HG03442 (cell line): ENCODE measurements around the gene TREM2.
"Not testable (repeated sequence)": the region's sequence is repeated elsewhere in the genome, so short reads cannot be mapped to it uniquely, and the experiment has no call there.

ENCODE experiments used
- ATAC-seq: cut with Tn5 transposase; IDR thresholded peaks from one replicate; pipeline ENCODE4 v1.9.1; 2021; ENCODE audit warnings: mild to moderate bottlenecking, moderate library complexity; ENCODE audit not compliant: unreplicated experiment

TREM2 gene

DNA sequence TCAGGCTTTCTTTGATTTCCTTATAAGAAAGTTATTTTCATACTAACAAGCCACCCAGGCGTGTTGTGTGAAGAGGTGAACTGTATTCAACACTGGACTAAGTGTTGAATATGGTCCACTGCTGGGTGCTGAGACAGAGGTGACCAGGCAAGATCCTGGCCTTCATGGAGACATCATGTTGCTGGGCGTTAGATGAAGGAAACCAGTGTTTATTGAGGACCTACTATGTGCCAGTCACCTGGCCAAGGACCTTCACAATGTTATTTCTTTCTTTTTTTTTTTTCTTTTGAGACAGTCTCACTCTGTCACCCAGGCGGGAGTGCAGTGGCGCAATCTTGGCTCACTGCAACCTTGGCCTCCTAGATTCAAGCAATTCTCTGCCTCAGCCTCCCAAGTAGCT is 6.9 kb downstream of the TREM2 start:
- no peak for ATAC-seq

DNA sequence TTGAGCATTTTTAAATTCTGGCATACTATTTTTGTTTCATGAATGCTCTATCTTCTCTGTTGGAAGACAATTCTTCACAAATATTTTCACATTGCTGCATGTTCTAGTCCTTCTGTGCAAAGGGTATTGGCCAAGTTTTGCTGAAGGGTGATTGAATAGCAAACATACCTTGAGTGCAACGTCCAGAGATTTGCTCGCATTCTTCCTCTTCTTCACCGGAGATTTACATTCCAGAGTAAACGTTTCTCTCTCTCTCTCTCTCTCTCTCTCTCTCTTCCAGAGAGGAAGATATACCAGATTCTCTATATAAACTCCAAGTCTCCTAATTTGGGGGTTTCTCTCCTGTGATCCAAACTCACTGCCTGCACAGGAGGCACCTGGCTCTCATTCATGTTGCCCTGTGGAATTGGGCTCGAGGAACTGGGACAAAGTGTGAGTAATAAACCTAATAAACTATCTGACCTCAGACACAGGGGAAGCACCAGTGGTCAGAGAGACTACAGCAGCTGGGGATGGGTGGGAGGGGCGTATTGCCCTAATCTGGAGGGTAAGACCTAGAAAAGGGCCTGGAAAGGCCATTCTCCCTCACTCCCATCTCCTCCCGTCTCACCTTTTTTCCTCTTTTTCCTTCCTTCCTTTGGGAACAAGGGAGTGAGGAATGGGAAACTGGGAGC is 7.6 kb downstream of the TREM2 start:
- ATAC-seq = no peak

DNA sequence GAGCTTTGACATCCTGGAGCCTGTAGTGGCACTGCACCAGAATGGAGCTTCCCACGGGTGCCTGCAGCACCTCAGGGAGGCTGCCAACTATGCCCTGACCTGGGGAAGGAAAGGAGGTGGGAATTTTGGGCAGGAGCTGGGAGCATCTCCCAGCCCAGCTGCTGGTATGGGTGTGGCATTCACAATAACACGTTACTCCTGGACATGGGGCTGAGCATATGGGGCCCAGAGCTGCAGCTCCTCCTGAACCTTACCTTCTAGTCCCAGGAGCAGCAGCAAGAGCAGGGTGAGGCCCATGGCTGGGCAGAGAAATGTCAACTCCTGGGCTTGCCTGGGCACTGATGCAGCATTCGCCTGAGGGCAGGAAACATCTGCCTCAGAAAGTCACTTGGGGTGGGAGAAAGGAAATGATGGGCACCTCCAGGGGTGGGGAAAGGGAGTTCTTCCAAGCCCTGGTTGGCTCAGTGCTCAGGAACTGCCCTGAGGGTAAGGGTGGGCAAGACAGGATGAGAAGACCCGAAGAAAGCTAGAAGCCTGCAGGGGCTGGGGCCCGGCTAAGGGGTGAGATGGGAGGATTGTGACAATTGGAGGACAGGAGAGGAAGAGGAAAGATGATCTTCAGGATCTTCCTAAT is 8.8 kb downstream of the TREM2 start, which contains the start of gene TREML1:
Gene TREML1, minus strand, starts transcription at position 356 of the 634 bp plus-strand sequence. Its CDS starts 59 bp downstream, at position 297.
- no peak for ATAC-seq

GRCh38 chr6:41153451-41153850 is 9.5 kb downstream of the TREM2 start:
- no peak for ATAC-seq

- ATAC-seq = no peak
These were observed 12.2 kb downstream of the TREM2 start for GRCh38 chr6:41150671-41151070.

GRCh38 chr6:41147917-41148316 is 15.0 kb downstream of the TREM2 start:
- ATAC-seq = no peak

GRCh38 chr6:41136911-41137310 is 26.0 kb downstream of the TREM2 start:
- ATAC-seq = no peak

GRCh38 chr6:41135062-41135832 is 27.7 kb downstream of the TREM2 start:
- no peak for ATAC-seq

GRCh38 chr6:41132254-41132653 is 30.7 kb downstream of the TREM2 start:
- no peak for ATAC-seq

- no peak for ATAC-seq
These were observed 37.6 kb downstream of the TREM2 start for GRCh38 chr6:41125282-41125681.

- ATAC-seq = no peak
These were observed 40.0 kb downstream of the TREM2 start for GRCh38 chr6:41122918-41123317.

GRCh38 chr6:41122373-41122772 is 40.5 kb downstream of the TREM2 start:
- ATAC-seq = no peak

GRCh38 chr6:41120058-41120457 is 42.9 kb downstream of the TREM2 start:
- ATAC-seq = no peak

GRCh38 chr6:41119508-41119907 is 43.4 kb downstream of the TREM2 start:
- no peak for ATAC-seq

DNA sequence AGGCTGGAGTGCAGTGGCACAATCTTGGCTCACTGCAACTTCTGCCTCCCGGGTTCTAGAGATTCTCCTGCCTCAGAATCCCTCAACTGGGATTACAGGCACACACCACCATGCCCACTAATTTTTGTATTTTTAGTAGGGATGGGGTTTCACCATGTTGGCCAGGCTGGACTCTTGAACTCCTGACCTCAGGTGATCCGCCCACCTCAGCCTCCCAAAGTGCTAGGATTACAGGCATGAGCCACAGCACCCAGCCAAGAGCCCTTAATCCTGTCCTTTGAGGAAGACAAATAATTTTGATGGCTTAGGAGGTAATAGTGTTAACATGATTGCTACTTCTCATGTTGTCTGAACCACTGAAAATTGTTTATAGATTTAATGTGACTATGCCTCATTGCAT is 47.9 kb downstream of the TREM2 start:
- not testable (repeated sequence) for ATAC-seq

DNA sequence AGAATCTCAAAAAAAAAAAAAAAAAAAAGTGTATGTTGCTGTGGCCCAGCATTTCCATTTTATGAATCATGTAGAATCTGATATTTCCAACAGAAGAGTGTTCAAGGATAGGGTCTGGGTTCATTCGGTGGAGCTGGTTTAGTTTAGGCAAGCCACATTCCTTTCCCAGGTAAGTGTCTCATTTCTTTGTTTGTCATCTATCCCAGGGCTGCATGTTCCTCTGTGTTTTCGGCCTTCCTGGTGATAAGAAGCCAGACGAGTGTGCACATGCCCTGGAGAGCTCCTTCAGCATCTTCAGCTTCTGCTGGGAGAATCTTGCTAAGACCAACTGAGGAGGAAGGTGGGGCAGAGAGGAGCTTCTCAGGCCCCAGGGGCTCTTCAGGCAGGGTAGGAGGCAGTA is 51.9 kb downstream of the TREM2 start:
- no peak for ATAC-seq
